AG09309 (cell line): ENCODE measurements around the gene NRF1.
"Not testable (repeated sequence)": the region's sequence is repeated elsewhere in the genome, so short reads cannot be mapped to it uniquely, and the experiment has no call there.

Experiments used
- DNase-seq: peaks from one replicate; pipeline ENCODE4 v3.0.0-alpha.2; 2010; ENCODE audit warnings: low read depth
- H3K4me3 ChIP-seq: 2 replicates; pipeline ENCODE4 v1.5.1; 2011; ENCODE audit warnings: mild to moderate bottlenecking, low read depth, low read length, moderate library complexity; ENCODE audit not compliant: control insufficient read depth
- CTCF ChIP-seq: IDR thresholded peaks from 2 replicates; pipeline ENCODE4 v1.5.1; 2011; ENCODE audit warnings: mild to moderate bottlenecking, low read depth, low read length, inconsistent platforms; ENCODE audit not compliant: insufficient read depth, control insufficient read depth; ENCODE audit errors: missing control alignments

The NRF1 gene

GRCh38 chr7:129792721-129793120 is 181.2 kb downstream of the NRF1 start:
- no peak for TF ChIP-seq CTCF
- no peak for DNase-seq
- H3K4me3 ChIP-seq = no peak overlapping the region

GRCh38 chr7:129793506-129794310 is 182.2 kb downstream of the NRF1 start:
- no peak for DNase-seq
- no peak overlapping the region for H3K4me3 ChIP-seq
- TF ChIP-seq CTCF = no peak

- not testable (repeated sequence) for DNase-seq, H3K4me3 ChIP-seq
These were observed 182.9 kb downstream of the NRF1 start for GRCh38 chr7:129794461-129794860.

- no peak for TF ChIP-seq CTCF
- DNase-seq = no peak
- no peak overlapping the region for H3K4me3 ChIP-seq
These were observed 184.8 kb downstream of the NRF1 start for GRCh38 chr7:129796186-129796775.

GRCh38 chr7:129797214-129797789 is 185.8 kb downstream of the NRF1 start:
- TF ChIP-seq CTCF = no peak
- no peak for DNase-seq
- H3K4me3 ChIP-seq = no peak overlapping the region

GRCh38 chr7:129798616-129799349 is 187.3 kb downstream of the NRF1 start:
- no peak overlapping the region for H3K4me3 ChIP-seq
- DNase-seq = no peak
- TF ChIP-seq CTCF = no peak
